ENCODE data around the gene FRMD8. TPM values are rescaled to one million over a fixed set of nuclear protein-coding genes. Genes with fewer than 3 reads are reported as not detected.

Gene FRMD8
- 10 to 100 TPM; 45.3 to 64.6 (median 53.8) TPM for polyA plus RNA-seq (ENCODE audit: low read depth in 6 of 6)

GRCh38 chr11:65386307-65387140, at the start of gene FRMD8:
Gene FRMD8, plus strand, starts transcription at chr11:65386637. Its CDS starts 400 bp downstream, at chr11:65387037.
- ATAC-seq (ENCODE audit: low read depth in 2 of 2) (peak; percentile 61), DNase-seq (peak; percentile 88)
- Mint-ChIP-seq H3K4me1 (peaks cover 45 to 77% (median 73%) of the 10 kb centered on the region in 3 donors), H3K27me3 (no peaks in the 10 kb centered on the region), H3K9me3 (no peaks in the 10 kb centered on the region), H3K27ac (peak within 1 kb of the TSS; percentile 92 to 98 (median 94)), H3K4me3 (peak within 1 kb of the TSS; percentile 82 to 97 (median 95)), H3K36me3 (no peaks in the 10 kb centered on the region)

- Mint-ChIP-seq H3K27me3 (no peaks in the 10 kb centered on the region), H3K27ac (peak overlapping the region in 2 of 6 donors; percentile 3 to 64), H3K4me1 (peaks cover 32 to 48% (median 40%) of the 10 kb centered on the region in 3 donors), H3K4me3 (peak overlapping the region in 1 of 8 donors; percentile 68), H3K9me3 (no peaks in the 10 kb centered on the region), H3K36me3 (peaks cover 7 to 12% of the 10 kb centered on the region in 2 donors)
- DNase-seq (no peak), ATAC-seq (ENCODE audit: low read depth in 2 of 2) (no peak)
These were observed 47.8 kb upstream of the FRMD8 start for GRCh38 chr11:65338676-65339075.

GRCh38 chr11:65340226-65340625, 46.2 kb upstream of the FRMD8 start:
- H3K36me3 Mint-ChIP-seq = peaks cover 12 to 18% of the 10 kb centered on the region in 2 donors
- no peaks in the 10 kb centered on the region for H3K27me3 Mint-ChIP-seq
- ATAC-seq (ENCODE audit: low read depth in 2 of 2) = no peak
- peaks cover 21 to 36% (median 33%) of the 10 kb centered on the region in 3 donors for H3K4me1 Mint-ChIP-seq
- H3K4me3 Mint-ChIP-seq = peak overlapping the region in 1 of 8 donors; percentile 21
- no peaks in the 10 kb centered on the region for H3K9me3 Mint-ChIP-seq
- no peak for DNase-seq
- H3K27ac Mint-ChIP-seq = peak overlapping the region in 1 of 6 donors; percentile 1

GRCh38 chr11:65341856-65342255, 44.6 kb upstream of the FRMD8 start:
- H3K4me3 Mint-ChIP-seq = no peak overlapping the region
- no peak overlapping the region for H3K27ac Mint-ChIP-seq
- peaks cover 23 to 33% (median 25%) of the 10 kb centered on the region in 3 donors for H3K4me1 Mint-ChIP-seq
- peaks cover 18 to 30% of the 10 kb centered on the region in 2 donors for H3K36me3 Mint-ChIP-seq
- DNase-seq (no peak), ATAC-seq (ENCODE audit: low read depth in 2 of 2) (no peak)
- no peaks in the 10 kb centered on the region for H3K27me3 Mint-ChIP-seq
- peaks cover 0 to 2% (median 0%) of the 10 kb centered on the region in 7 donors for H3K9me3 Mint-ChIP-seq

GRCh38 chr11:65351511-65351910, 34.9 kb upstream of the FRMD8 start:
- Mint-ChIP-seq H3K4me1 (peaks cover 20 to 24% (median 24%) of the 10 kb centered on the region in 3 donors), H3K9me3 (peaks cover 0 to under 1% (median 0%) of the 10 kb centered on the region in 7 donors), H3K27ac (peak overlapping the region in 2 of 6 donors; percentile 58 to 74), H3K27me3 (no peaks in the 10 kb centered on the region), H3K36me3 (peaks cover 9 to 20% of the 10 kb centered on the region in 2 donors), H3K4me3 (peak overlapping the region in 1 of 8 donors; percentile 3)
- ATAC-seq (ENCODE audit: low read depth in 2 of 2) = no peak
- no peak for DNase-seq

- Mint-ChIP-seq H3K9me3 (no peaks in the 10 kb centered on the region), H3K4me3 (peak overlapping the region in 1 of 8 donors; percentile 62), H3K27me3 (no peaks in the 10 kb centered on the region), H3K36me3 (peaks cover 6 to 16% of the 10 kb centered on the region in 2 donors), H3K4me1 (peaks cover 18 to 24% (median 23%) of the 10 kb centered on the region in 3 donors), H3K27ac (peak overlapping the region in 4 of 6 donors; percentile 60 to 96 (median 84))
- ATAC-seq (ENCODE audit: low read depth in 2 of 2) (no peak), DNase-seq (no peak)
These were observed 33.7 kb upstream of the FRMD8 start for GRCh38 chr11:65352783-65353182.

GRCh38 chr11:65353376-65353775, 33.1 kb upstream of the FRMD8 start:
- peaks cover 18 to 28% (median 24%) of the 10 kb centered on the region in 3 donors for H3K4me1 Mint-ChIP-seq
- H3K27me3 Mint-ChIP-seq = no peaks in the 10 kb centered on the region
- H3K4me3 Mint-ChIP-seq = peak overlapping the region; percentile 74 to 90 (median 86)
- peaks cover 6 to 16% of the 10 kb centered on the region in 2 donors for H3K36me3 Mint-ChIP-seq
- H3K9me3 Mint-ChIP-seq = no peaks in the 10 kb centered on the region
- DNase-seq = no peak
- no peak for ATAC-seq (ENCODE audit: low read depth in 2 of 2)
- H3K27ac Mint-ChIP-seq = peak overlapping the region in 4 of 6 donors; percentile 56 to 87 (median 69)

- peaks cover 18 to 25% (median 24%) of the 10 kb centered on the region in 3 donors for H3K4me1 Mint-ChIP-seq
- peak overlapping the region; percentile 74 to 90 (median 86) for H3K4me3 Mint-ChIP-seq
- H3K27ac Mint-ChIP-seq = peak overlapping the region in 5 of 6 donors; percentile 62 to 93 (median 76)
- ATAC-seq (ENCODE audit: low read depth in 2 of 2) (no peak), DNase-seq (no peak)
- no peaks in the 10 kb centered on the region for H3K27me3 Mint-ChIP-seq
- H3K9me3 Mint-ChIP-seq = no peaks in the 10 kb centered on the region
- H3K36me3 Mint-ChIP-seq = peaks cover 2 to 11% of the 10 kb centered on the region in 2 donors
These were observed 32.6 kb upstream of the FRMD8 start for GRCh38 chr11:65353900-65354264.

- peaks cover 18 to 25% (median 24%) of the 10 kb centered on the region in 3 donors for H3K4me1 Mint-ChIP-seq
- H3K36me3 Mint-ChIP-seq = peaks cover 0 to 9% of the 10 kb centered on the region in 2 donors
- no peaks in the 10 kb centered on the region for H3K9me3 Mint-ChIP-seq
- DNase-seq = peak; percentile 97
- H3K27me3 Mint-ChIP-seq = no peaks in the 10 kb centered on the region
- peak within 1 kb of the TSS; percentile 73 to 94 (median 84) for H3K27ac Mint-ChIP-seq
- ATAC-seq (ENCODE audit: low read depth in 2 of 2) = peak; percentile 94
- H3K4me3 Mint-ChIP-seq = peak within 1 kb of the TSS; percentile 82 to 96 (median 90)
These were observed 32.0 kb upstream of the FRMD8 start, which contains the start of gene TIGD3 for GRCh38 chr11:65354265-65355012. Gene TIGD3, plus strand, starts transcription at chr11:65354751. Its CDS starts 1,058 bp downstream, at chr11:65355809.

- Mint-ChIP-seq H3K36me3 (peaks cover 0 to 9% of the 10 kb centered on the region in 2 donors), H3K9me3 (no peaks in the 10 kb centered on the region), H3K4me3 (peak overlapping the region; percentile 82 to 96 (median 90)), H3K27ac (peak overlapping the region; percentile 70 to 94 (median 82)), H3K27me3 (no peaks in the 10 kb centered on the region), H3K4me1 (peaks cover 18 to 25% (median 24%) of the 10 kb centered on the region in 3 donors)
- peak; percentile 60 for DNase-seq
- ATAC-seq (ENCODE audit: low read depth in 2 of 2) = peak; percentile 48 to 53
These were observed 31.2 kb upstream of the FRMD8 start for GRCh38 chr11:65355013-65355775.

- Mint-ChIP-seq H3K36me3 (peaks cover 0 to 9% of the 10 kb centered on the region in 2 donors), H3K9me3 (no peaks in the 10 kb centered on the region), H3K27me3 (no peaks in the 10 kb centered on the region), H3K4me1 (peaks cover 18 to 25% (median 24%) of the 10 kb centered on the region in 3 donors), H3K27ac (peak overlapping the region in 4 of 6 donors; percentile 63 to 89 (median 70)), H3K4me3 (peak overlapping the region; percentile 82 to 96 (median 90))
- ATAC-seq (ENCODE audit: low read depth in 2 of 2) (no peak), DNase-seq (no peak)
These were observed 30.6 kb upstream of the FRMD8 start for GRCh38 chr11:65355776-65356393.

- ATAC-seq (ENCODE audit: low read depth in 2 of 2) (no peak), DNase-seq (no peak)
- peak overlapping the region in 6 of 8 donors; percentile 5 to 90 (median 79) for H3K4me3 Mint-ChIP-seq
- peaks cover 0 to 8% of the 10 kb centered on the region in 2 donors for H3K36me3 Mint-ChIP-seq
- H3K27ac Mint-ChIP-seq = no peak overlapping the region
- H3K27me3 Mint-ChIP-seq = no peaks in the 10 kb centered on the region
- peaks cover 18 to 25% (median 24%) of the 10 kb centered on the region in 3 donors for H3K4me1 Mint-ChIP-seq
- no peaks in the 10 kb centered on the region for H3K9me3 Mint-ChIP-seq
These were observed 30.0 kb upstream of the FRMD8 start for GRCh38 chr11:65356394-65356972.
